HG03108 (cell line): ENCODE results near the gene MAOA.
"Not testable (repeated sequence)": the region's sequence is repeated elsewhere in the genome, so short reads cannot be mapped to it uniquely, and the experiment has no call there.

Experiments
- ATAC-seq: cut with Tn5 transposase; IDR thresholded peaks from one replicate; pipeline ENCODE4 v1.9.1; 2021; ENCODE audit warnings: moderate library complexity; ENCODE audit not compliant: unreplicated experiment

The MAOA gene

DNA sequence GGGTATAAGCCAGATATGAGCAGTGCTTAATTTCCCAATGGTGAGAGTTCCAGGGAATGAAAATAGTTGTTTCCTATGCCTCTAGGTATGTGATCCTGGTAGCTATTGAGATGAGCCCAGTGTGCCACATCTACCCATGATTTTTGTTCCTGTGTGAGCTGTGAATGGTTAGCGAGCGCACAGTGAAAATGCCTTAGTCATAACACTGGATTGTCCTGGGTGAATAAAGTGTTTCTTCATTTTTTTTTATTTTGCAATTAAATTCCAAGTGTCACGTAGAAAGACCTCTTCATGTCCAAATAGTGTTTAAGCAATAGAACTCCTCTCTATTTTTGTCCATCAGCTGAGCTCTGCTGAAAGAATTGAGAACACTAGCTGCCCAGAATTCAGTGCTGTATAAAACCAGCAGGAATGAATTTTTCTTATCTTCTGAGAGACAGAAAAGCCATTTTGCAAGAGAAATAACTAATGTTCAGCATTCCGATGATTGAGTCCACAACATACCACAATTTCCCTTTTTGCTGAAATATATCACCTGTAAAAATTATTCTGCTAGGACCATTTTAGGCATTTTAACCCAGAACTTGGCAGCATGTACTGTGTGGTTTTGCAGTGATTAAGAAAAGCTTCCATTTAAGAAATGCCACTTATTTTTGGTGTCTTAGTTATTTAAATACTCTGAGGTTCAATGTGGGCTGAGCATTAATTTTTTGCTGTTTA lies 5.6 kb downstream of the MAOA start:
- ATAC-seq, result no peak

DNA sequence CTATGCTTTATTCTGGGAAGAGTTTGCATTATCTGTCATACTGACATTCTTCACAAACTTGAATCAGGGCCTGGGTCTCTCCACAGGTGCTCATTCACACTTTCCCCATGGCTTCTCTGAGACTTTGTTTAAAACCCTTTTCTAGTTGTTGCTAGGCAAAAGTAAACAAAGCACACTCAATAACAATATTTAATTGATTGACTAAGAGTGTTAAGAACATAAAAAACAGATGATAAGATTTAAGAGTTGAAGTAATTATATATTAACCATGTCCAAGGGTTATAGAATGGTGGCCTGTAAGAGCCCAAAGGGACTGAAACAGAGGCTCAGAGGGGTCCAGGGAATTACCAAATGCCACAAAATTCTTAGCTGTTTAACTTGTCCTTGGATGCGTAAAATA lies 7.1 kb downstream of the MAOA start:
- no peak for ATAC-seq

DNA sequence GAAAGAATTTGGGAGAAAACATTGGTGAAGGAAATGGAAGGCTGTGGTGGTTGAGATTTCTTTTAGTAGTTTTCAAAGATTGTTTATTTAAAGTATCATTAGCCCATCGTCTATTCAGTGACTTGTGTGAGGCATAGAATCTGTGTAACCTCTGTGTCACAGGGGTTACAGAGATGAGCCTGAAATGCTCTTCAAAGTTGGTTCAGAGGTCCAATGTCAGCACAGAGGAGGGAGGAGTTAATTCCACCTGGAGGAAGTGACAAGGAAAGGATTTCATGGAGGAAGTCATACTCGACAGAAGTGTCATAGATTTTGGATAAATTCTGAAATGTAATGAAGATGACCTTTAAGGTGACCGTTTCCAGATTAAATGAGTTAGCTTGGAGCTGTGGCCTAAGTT lies 8.2 kb downstream of the MAOA start:
- ATAC-seq, result no peak

DNA sequence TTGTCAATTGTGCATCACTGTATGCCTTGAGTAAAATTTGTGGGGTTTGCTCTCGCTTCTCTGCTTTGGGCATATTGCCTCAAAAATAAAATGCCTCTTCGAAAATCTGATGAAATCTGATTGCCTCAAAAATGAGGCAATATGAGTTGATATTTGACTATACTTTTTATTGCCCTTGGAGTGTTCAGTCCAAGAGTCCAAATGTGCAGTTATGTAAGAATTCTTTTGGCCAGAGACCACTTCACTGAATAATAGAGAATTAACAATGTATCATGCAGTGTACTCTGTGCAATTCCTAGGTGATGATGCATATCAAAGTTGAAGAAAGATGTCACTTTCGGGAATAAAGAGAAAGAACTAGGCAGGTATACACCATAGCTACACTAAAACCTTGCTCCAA lies 8.6 kb downstream of the MAOA start:
- ATAC-seq, result no peak

DNA sequence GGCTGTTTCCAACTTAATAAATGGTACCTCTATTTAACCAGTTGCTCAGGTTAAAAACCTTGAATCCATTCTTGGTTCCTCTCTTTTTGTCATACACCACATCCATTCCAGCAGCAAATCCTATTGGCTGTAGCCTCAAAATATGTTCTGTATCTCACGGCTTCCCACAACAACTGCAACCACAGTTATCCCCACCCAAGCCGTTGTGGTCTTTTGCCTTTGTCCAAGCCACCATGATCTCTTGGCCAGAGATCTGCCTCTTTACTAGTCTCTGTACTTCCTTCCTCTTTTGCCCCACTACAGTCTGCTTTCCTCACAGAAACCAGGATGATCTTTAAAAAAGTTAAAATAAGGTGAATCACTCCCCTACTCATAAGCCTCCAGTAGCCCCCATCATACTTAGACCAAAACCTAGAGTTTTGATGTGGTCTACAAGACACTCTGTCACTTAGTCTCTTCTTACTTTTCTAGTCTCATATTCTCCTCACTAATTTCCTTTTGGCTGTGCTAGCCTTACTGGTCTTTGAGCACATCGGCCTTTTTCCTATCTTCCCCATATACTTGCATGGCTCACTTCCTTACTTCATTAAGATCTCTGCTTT lies 10.3 kb downstream of the MAOA start:
- no peak for ATAC-seq

DNA sequence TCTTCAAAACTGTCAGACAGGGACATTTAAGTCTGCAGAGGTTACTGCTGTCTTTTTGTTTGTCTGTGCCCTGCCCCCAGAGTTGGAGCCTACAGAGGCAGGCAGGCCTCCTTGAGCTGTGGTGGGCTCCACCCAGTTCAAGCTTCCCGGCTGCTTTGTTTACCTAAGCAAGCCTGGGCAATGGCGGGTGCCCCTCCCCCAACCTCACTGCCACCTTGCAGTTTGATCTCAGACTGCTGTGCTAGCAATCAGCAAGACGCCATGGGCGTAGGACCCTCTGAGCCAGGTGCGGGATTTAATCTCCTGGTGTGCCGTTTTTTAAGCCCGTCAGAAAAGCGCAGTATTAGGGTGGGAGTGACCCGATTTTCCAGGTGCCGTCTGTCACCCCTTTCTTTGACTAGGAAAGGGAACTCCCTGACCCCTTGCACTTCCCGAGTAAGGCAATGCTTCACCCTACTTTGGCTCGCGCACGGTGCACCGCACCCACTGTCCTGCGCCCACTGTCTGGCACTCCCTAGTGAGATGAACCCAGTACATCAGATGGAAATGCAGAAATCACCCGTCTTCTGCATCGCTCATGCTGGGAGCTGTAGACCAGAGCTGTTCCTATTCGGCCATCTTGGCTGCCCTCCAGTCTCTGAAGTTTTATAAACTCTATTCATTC lies 20.0 kb downstream of the MAOA start:
- not testable (repeated sequence) for ATAC-seq

DNA sequence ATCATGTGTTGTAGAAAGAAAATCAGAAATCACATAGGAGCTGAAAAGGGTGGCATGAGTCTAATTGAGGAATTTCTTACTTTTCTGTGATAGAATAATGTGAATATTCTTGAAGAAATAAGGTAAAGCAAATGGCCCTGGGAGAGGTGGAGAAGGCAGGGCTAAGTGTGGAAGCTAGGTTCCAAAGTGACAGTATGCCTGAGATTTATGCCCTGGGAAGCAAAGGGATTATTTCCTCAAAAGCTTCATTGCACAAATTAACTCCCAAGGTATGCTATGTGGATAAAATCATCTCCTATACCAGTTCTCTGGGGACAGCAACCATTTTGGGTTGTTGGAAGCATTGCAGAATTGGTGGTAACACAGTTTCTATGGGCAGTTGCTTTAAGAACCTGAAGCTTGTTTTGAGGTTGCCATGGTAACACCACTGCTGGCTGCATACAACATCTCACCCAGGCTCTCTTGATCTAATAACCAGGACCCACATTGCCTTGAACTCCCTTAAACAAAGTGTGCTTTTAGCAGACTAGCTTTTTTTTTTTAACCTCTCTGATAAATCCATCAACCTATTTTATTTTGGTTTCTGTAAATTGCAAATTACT lies 21.0 kb downstream of the MAOA start:
- ATAC-seq, result no peak

DNA sequence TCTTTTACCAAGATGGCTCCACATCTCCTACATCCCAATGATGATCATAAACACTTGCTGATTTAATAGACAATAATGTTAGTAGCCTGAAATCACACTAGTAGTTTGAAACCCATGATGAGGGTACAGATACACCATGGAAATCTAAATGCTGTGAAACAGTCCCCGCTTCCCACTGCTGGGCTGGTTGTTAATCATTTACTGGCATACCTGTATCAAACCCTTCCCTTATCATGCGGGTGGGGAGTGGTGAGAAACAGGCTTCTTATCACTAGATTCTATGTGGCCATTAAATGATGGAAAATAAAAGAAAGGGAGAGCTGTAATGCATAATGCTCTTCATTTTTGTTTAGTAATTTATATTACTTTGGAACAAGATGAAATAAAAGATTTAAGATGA lies 21.9 kb downstream of the MAOA start:
- no peak for ATAC-seq

DNA sequence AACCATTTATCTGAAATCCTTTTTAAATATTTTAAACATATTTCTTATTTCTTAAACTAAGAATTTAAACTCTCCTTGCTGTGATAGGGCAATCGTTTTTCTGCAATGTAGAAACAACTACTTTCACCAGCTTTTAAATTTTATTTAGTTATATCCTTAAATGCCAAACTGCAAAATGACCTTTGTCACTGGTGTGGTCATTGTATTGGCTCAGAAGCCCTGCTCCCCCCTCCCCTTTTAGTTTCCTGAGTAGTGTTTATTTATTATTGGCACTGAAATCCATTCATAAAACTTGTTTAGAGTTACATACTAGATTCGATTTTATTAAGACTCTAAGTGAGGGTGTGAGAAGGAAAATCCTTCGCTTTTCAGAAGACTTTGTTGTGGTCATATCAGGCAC lies 23.0 kb downstream of the MAOA start:
- no peak for ATAC-seq

DNA sequence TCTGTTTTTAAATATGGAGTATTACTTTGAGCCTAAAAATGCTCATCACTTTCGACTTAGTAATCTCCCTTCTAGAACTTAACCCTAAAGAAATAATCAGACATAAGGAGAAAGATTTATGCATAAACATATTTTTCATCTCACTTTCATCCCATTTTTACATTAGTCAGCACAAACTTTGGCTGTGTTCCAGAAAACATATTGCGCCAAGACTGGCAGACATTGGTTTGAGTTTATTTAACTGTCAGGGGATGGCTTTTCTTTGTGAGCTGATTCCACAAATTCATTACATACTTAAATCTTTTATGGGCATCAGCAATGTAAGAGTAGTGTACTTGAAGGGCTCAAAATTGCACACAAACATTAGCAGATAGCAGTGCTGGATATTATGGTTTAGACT lies 23.7 kb downstream of the MAOA start:
- no peak for ATAC-seq

DNA sequence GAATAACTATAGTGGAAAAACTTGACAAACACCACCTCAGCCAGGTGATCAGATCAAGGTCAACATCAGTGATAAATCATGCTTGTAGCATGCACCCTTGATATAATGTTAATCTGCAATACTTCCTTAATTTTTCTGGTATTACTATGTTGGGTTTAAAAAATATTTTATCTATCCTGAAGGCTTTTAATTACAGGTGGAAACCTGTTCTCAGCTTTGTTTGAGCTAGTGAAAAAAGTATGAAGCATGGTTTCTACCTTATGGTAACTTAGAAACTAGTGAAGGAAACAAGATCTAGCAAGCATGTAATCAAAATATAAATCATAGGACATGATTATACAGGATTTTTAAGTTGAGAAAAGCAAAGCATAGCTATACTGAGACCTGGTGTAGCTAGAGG lies 26.6 kb downstream of the MAOA start:
- ATAC-seq, result no peak

DNA sequence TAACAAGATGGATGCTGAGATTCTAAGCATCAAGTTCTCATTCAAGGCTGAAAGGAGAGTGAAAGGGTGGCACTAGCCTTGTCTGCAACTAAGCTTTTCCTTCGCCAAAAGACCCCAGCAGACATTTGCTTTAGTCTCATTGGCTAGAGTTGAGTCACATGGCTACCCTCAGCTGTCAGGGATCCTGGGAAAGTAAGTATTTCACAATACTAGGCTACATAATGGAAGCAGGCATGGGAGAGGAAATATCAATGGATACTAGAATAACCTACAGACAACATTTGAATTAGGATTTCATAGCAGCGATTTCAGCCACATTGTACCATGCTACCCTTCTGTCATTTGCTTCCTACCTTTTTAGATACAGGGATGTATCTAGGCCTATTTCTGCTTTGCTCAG lies 29.1 kb downstream of the MAOA start:
- no peak for ATAC-seq

DNA sequence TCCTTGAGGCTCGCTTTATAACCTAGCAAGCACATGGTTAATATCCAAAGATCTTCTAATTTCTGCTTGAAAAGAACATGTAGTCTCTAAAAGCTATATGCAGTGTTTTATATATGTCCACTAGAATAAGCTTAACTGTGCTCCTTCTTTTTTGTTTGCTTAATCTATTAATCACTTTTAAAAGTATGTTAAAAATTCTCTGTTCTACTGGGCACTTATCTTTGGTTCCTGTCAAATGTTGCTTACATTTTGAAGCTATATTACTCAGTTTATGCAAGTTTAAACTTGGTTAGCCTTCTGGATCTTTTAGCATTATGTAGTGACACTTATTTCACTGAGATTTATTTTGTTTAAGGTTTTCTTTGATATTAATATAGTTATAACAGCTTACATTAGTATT lies 32.5 kb downstream of the MAOA start:
- no peak for ATAC-seq

DNA sequence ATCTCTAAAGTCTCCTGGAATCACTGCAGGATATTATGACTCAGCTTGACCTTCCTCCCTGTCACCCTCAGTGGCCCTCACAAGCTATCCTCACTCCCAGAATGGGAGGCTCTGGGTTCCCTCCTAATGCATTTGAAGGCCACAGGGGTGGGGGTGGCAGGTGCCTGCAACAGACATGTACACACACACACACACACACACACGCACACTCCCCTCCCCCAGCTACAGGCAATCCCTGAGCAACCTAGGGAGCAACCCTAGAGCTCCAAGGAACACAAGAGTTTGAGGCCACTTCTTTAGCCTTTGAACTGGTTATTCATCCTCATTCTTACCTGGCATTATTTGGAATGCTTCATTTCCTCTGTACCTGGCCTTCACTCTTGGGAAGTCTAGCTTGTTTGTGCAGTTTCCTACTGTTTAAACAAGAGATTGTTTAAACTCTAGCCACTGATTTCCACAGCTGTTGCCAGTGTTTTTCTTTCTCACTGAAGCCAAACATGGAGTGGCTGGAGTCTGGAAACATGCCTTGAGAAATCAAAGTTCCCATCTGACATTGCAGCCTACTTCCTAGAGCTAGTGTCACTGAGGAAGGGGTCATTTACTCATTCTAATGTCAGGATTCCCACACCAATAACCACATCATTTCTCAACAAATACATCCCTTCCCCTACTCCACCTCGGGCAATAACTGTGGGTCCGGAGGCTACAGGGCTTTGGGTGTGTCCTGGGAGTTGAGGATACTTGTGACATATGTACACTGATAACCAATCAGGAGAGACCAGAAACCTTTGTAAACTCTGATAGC lies 37.7 kb downstream of the MAOA start:
- ATAC-seq, result no peak

DNA sequence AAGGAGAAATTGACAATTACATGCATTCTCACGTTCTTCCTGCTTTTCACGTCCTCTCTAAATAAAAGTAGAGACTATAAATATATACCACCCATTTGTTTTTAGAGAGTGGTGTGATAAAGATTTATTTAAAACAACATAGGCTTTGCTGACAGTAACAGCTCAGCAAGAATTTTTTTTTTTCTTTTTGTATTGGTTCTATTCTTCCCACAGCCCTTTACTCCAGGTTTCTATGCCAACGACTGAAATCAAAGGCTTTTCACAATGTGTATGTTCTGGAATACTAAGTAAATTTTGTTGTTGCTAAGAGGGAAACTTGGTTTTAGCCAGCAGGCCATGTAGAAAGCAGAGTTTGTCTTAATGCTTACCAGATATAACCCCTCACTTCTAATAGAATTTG lies 43.4 kb downstream of the MAOA start:
- ATAC-seq, result no peak

DNA sequence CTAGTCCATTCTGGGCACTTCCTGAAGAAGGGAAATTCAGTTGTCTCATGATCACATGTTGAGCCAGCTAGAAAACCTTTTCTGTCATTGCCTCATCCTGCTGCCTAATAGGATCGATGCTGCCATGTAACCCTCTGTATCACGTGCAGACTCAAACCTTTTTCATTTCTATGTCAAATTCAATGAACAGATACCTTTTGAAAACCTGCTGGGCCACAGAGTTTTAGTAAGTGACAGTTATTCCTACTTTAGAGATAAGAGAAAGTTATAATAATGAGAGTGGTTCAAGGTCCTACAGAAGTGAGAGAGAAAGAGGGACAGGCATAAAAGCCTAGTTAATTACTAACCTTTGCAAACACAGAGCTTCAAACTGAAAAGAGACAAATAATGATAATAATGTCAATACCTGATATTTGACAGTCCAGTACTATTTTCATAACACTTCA lies 46.0 kb downstream of the MAOA start:
- no peak for ATAC-seq

DNA sequence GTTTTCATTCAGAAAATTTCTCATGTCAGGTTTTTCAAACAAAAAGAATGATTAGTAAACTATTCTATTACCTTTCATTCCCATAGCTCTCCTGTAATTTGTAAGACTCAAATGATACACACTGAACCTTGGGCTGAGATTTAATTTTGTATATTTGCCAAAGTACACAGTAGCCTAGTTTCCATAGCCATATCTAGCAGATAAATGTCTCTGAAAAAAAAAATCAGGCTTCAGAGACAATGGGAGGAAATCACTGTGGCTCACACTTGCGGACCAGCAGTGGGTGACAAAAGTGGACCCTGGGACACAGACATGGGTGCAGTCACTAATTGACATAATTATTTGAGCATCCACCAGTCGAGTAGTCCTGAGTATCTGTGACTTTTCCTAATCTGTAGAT lies 46.6 kb downstream of the MAOA start:
- ATAC-seq, result no peak

DNA sequence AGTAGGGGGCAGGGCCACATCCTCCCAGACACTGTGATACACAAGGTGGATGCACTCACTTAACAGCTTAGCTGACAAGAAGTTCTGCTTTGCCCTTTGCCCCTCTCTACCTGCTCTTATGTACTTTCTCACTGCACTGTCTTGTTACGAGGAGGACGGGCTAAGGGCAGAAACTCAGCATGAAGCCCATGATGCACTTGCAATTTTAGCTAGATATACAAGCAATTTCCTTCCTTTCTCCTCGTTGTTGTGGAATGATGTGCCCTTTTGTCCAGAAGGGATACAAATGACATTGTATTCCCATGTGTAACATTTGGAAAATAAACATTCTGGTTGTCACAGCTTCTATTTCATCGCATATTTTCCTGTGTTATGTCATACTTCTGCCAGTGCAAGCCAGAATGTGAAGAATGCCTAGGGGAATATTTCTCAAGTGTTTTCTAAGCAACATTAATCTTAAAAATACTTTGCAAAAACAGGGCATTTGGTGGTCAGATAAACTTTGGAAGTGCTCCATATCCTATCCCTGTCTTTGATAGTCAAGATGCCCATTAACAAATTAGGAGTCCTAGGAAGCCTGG lies 47.2 kb downstream of the MAOA start:
- no peak for ATAC-seq

DNA sequence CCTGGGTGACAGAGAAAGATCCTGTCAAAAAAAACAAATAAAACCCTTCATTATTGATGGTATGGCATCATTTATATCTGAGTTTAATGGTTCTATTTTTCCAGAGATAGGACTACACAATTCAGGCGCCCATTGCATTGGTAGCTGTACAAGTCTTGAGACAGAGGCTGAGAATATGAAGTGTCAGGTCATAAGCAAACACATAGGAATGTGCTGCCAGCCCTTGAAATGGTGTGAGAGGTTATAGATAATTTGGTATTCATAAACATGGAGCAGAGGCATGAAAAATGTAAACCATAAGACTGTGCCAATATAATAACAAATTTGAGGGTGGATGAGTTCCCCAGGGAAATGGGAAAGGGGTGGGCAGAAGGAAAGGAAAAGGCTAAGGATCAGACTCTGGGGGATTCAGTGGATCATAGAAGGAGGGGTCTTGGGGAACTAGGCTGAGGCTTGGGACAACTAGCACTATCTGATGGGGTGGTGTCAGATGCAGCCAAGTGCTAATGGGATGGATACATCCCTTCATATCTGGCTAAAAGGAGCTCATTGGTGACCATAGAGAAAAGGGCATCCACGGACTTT lies 50.8 kb downstream of the MAOA start:
- no peak for ATAC-seq

DNA sequence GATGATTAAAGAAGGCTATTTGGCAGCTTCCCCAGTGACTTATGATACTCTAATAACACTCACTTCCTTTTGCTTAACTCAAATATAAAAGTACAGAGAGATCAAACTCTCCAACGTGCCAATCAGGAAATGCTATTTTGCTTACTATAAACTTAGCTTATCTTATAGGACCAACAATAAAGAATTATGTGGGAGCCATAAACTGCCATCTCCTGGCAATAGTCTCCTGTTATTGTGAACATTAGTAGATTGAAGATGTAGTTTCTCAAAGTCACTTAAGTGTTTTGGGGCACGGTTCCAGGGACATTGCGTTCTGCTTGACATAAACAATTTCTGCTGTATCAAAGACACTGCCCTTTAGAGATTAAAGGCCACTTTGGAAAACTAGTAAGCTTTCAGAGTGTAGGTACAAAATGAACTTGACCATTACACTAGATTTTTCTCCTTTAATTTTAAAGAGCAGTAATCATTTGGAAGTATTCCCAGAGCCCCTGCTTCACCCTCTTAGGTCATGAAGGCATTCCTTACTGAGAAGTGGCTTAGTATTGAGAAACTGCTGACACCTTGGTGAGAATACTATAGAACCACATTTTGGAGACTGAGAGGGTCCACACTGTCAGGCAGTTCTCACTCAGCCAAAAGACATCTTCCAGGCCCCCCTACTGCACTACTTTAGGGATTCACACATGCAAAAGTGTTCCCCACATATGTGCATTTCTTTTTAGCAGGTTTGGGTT lies 51.9 kb downstream of the MAOA start:
- ATAC-seq, result no peak
